ENCODE measurements around the gene LNX2.

The LNX2 gene

GRCh38 chr13:27622881-27623280 lies 2.6 kb upstream of the LNX2 start:
- no peaks in the 10 kb centered on the region for H3K9me3 ChIP-seq (ENCODE audit: insufficient read depth, low read length)
- H3K9me2 ChIP-seq (replicated peaks; ENCODE audit: insufficient read depth, low read length), result no peaks in the 10 kb centered on the region
- no peak overlapping the region for H3K27ac ChIP-seq (ENCODE audit: low read depth, low read length)
- TF ChIP-seq CTCF (IDR thresholded peaks at IDR 0.05; ENCODE audit: insufficient read depth, low read length, poor library complexity, severe bottlenecking), result no peak
- no peak for TF ChIP-seq EZH2phosphoT487 (conservative IDR thresholded peaks at IDR 0.05; ENCODE audit: low read length)
- peaks cover 23% of the 10 kb centered on the region; the same call in 1 of the 2 replicates for H4K20me1 ChIP-seq (ENCODE audit: low read depth, low read length)
- H3K4me2 ChIP-seq (ENCODE audit: low read depth, low read length, poor library complexity, severe bottlenecking), result peak overlapping the region; percentile 94
- peak overlapping the region; percentile 87 for H3K9ac ChIP-seq (ENCODE audit: low read length)
- H3K4me3 ChIP-seq (ENCODE audit: insufficient read depth, low read length, poor library complexity, severe bottlenecking), result peak overlapping the region; percentile 93
- peaks cover 6% of the 10 kb centered on the region for H3F3A ChIP-seq (ENCODE audit: insufficient read depth)
- no peak overlapping the region for H2AFZ ChIP-seq (ENCODE audit: low read depth, low read length, severe bottlenecking)
- H3K27me3 ChIP-seq (ENCODE audit: low read length), result no peaks in the 10 kb centered on the region
- H3K79me2 ChIP-seq (ENCODE audit: insufficient read depth, low read length), result peaks cover 80% of the 10 kb centered on the region
- peaks cover 16% of the 10 kb centered on the region for H3K36me3 ChIP-seq (ENCODE audit: low read length)

- Histone ChIP-seq H3K4me3 (ENCODE audit: insufficient read depth, low read length, poor library complexity, severe bottlenecking) (peak overlapping the region; percentile 93), H3K79me2 (ENCODE audit: insufficient read depth, low read length) (peaks cover 77% of the 10 kb centered on the region), H2AFZ (ENCODE audit: low read depth, low read length, severe bottlenecking) (peak overlapping the region; percentile 77), H4K20me1 (ENCODE audit: low read depth, low read length) (peaks cover 23% of the 10 kb centered on the region; the same call in 1 of the 2 replicates), H3K4me2 (ENCODE audit: low read depth, low read length, poor library complexity, severe bottlenecking) (peak overlapping the region; percentile 94), H3K27me3 (ENCODE audit: low read length) (no peaks in the 10 kb centered on the region), H3K9me3 (ENCODE audit: insufficient read depth, low read length) (no peaks in the 10 kb centered on the region), H3K36me3 (ENCODE audit: low read length) (peaks cover 16% of the 10 kb centered on the region), H3K9me2 (replicated peaks; ENCODE audit: insufficient read depth, low read length) (no peaks in the 10 kb centered on the region), H3F3A (ENCODE audit: insufficient read depth) (peaks cover 6% of the 10 kb centered on the region), H3K27ac (ENCODE audit: low read depth, low read length) (peak overlapping the region; percentile 66), H3K9ac (ENCODE audit: low read length) (peak overlapping the region; percentile 87)
- no peak for TF ChIP-seq EZH2phosphoT487 (conservative IDR thresholded peaks at IDR 0.05; ENCODE audit: low read length)
- TF ChIP-seq CTCF (IDR thresholded peaks at IDR 0.05; ENCODE audit: insufficient read depth, low read length, poor library complexity, severe bottlenecking), result no peak
These were observed 1.9 kb upstream of the LNX2 start for GRCh38 chr13:27622102-27622820.

- Histone ChIP-seq H3K36me3 (ENCODE audit: low read length) (peaks cover 16% of the 10 kb centered on the region), H3K4me3 (ENCODE audit: insufficient read depth, low read length, poor library complexity, severe bottlenecking) (peak within 1 kb of the TSS; percentile 93), H3K9me2 (replicated peaks; ENCODE audit: insufficient read depth, low read length) (no peaks in the 10 kb centered on the region)
These were observed 1.2 kb upstream of the LNX2 start, which contains the start of gene POLR1D for GRCh38 chr13:27621366-27622101. Gene POLR1D (plus strand): TSS chr13:27621892. CDS start chr13:27621984, 92 bp downstream.

More at GRCh38 chr13:27621366-27622101, 1.2 kb upstream of the LNX2 start, which contains the start of gene POLR1D:
- peak within 1 kb of the TSS; percentile 87 for H3K9ac ChIP-seq (ENCODE audit: low read length)
- H3K4me2 ChIP-seq (ENCODE audit: low read depth, low read length, poor library complexity, severe bottlenecking), result peak within 1 kb of the TSS; percentile 94
- H3K27ac ChIP-seq (ENCODE audit: low read depth, low read length), result peak within 1 kb of the TSS; percentile 90
- no peak for TF ChIP-seq EZH2phosphoT487 (conservative IDR thresholded peaks at IDR 0.05; ENCODE audit: low read length)
- TF ChIP-seq CTCF (IDR thresholded peaks at IDR 0.05; ENCODE audit: insufficient read depth, low read length, poor library complexity, severe bottlenecking), result no peak
- no peaks in the 10 kb centered on the region for H3K9me3 ChIP-seq (ENCODE audit: insufficient read depth, low read length)
- no peaks in the 10 kb centered on the region for H3K27me3 ChIP-seq (ENCODE audit: low read length)
- peaks cover 74% of the 10 kb centered on the region for H3K79me2 ChIP-seq (ENCODE audit: insufficient read depth, low read length)
- peak within 1 kb of the TSS; percentile 77 for H2AFZ ChIP-seq (ENCODE audit: low read depth, low read length, severe bottlenecking)
- H4K20me1 ChIP-seq (ENCODE audit: low read depth, low read length), result peaks cover 23% of the 10 kb centered on the region; the same call in 1 of the 2 replicates
- peaks cover 6% of the 10 kb centered on the region for H3F3A ChIP-seq (ENCODE audit: insufficient read depth)
